IPS-20b (cell line): ENCODE results near the gene LCORL.

Source experiments
- H3K27ac ChIP-seq: one replicate; pipeline ENCODE4 v1.5.1; 2013; ENCODE audit warnings: low read length
- H3K27me3 ChIP-seq: 2 replicates; pipeline ENCODE4 v1.6.1; 2013; ENCODE audit warnings: mild to moderate bottlenecking, low read length, inconsistent platforms; ENCODE audit not compliant: insufficient read depth
- H3K36me3 ChIP-seq: 2 replicates; pipeline ENCODE4 v1.6.1; 2013; ENCODE audit warnings: low read depth, mild to moderate bottlenecking, inconsistent platforms, low read length, moderate library complexity; ENCODE audit not compliant: insufficient read depth
- H3K4me1 ChIP-seq: 2 replicates; pipeline ENCODE4 v1.6.1; 2013; ENCODE audit warnings: mild to moderate bottlenecking, control low read depth, inconsistent platforms, low read length, moderate library complexity; ENCODE audit not compliant: insufficient read depth
- H3K4me3 ChIP-seq: 2 replicates; pipeline ENCODE4 v1.5.1; 2013; ENCODE audit warnings: mild to moderate bottlenecking, low read length, inconsistent platforms
- H3K9ac ChIP-seq: 2 replicates; pipeline ENCODE4 v1.6.1; 2013; ENCODE audit warnings: low read depth, mild to moderate bottlenecking, inconsistent platforms, low read length, moderate library complexity
- H3K9me3 ChIP-seq: 2 replicates; pipeline ENCODE4 v1.6.1; 2013; ENCODE audit warnings: mild to moderate bottlenecking, low read depth, low read length, inconsistent platforms; ENCODE audit not compliant: insufficient read depth

LCORL gene

DNA sequence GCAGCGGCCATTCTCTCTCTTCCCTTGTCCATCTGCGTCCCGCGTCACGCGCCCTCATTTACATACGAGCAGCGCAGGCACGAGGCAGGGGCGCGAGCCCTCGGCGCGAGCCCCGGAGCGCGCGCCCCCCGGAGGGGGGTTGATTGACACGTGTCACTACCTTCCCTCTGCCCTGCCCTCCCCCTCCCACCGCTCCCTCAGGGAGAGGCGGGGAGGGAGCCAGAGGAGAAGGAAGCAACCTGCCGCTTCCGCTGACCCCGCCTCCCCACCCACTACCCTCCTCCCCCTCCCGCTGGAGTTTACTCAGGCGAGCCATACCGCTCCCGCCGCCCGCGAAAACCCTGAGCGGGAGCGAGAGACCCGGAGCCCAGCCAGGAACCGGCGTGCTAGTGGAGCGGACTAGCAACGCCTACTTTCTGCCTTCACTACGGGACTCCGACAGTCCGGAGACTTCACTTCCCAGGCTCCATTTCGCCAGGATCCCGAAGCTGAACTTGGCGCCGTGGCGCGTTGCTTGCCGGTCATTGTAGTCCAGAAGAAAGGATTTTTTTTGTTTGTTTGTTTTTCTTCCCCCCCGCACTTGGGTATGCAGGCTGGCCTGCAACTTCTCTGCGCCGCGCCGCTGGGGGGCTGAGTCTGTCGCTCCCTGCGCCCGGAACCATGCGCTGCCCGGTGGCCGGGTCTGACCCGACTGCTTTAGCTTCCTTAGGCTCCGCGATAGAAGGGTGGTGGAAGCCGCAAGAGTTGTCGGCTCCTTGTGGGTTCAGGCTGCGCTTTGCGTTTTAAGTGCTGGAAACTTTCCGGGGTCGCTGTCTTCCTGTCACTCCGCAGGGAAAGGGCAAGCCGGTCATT is at the start of gene LCORL:
Gene LCORL, minus strand, starts transcription at position 36 of the 852 bp plus-strand sequence. Its CDS starts 4 bp downstream, at position 32.
- Histone ChIP-seq H3K9me3 (no peaks in the 10 kb centered on the region), H3K4me3 (peak within 1 kb of the TSS; percentile 98), H3K4me1 (peaks cover 4% of the 10 kb centered on the region; the same call in 1 of the 2 replicates), H3K36me3 (no peaks in the 10 kb centered on the region), H3K27me3 (peaks cover 32% of the 10 kb centered on the region), H3K27ac (no peak within 1 kb of the TSS), H3K9ac (peak within 1 kb of the TSS; percentile 78; the same call in 1 of the 2 replicates)

DNA sequence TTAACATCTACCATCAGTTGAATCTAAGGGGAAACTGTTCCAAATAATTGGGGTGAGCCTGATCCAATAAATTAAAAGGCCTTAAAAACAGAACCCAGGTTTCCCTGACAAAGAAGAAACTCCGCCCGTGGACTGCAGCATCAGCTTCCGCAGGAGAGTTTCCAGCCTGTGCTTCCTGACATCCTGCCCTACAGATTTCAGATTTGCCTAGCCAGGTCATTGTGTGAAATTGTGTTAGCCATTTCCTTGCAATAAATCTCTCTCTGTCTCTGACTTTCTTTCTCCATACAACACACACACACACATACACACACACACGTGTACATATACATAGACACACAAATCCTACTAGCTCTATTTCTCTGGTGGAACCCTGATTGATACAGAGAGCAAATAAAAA is 48.3 kb upstream of the LCORL start:
- Histone ChIP-seq H3K4me3 (no peak overlapping the region), H3K27ac (no peak overlapping the region), H3K36me3 (no peaks in the 10 kb centered on the region), H3K4me1 (no peaks in the 10 kb centered on the region), H3K27me3 (no peaks in the 10 kb centered on the region), H3K9ac (no peak overlapping the region), H3K9me3 (no peaks in the 10 kb centered on the region)

- Histone ChIP-seq H3K27me3 (no peaks in the 10 kb centered on the region), H3K9me3 (peaks cover 16% of the 10 kb centered on the region), H3K36me3 (no peaks in the 10 kb centered on the region), H3K4me3 (no peak overlapping the region), H3K27ac (no peak overlapping the region), H3K9ac (no peak overlapping the region), H3K4me1 (no peaks in the 10 kb centered on the region)
Observed at GRCh38 chr4:18067031-18067430, 45.5 kb upstream of the LCORL start.

GRCh38 chr4:18063079-18063478 is 41.5 kb upstream of the LCORL start:
- H3K4me3 ChIP-seq = no peak overlapping the region
- H3K36me3 ChIP-seq = no peaks in the 10 kb centered on the region
- H3K27me3 ChIP-seq = no peaks in the 10 kb centered on the region
- no peaks in the 10 kb centered on the region for H3K4me1 ChIP-seq
- H3K27ac ChIP-seq = no peak overlapping the region
- H3K9me3 ChIP-seq = peaks cover 17% of the 10 kb centered on the region
- no peak overlapping the region for H3K9ac ChIP-seq

DNA sequence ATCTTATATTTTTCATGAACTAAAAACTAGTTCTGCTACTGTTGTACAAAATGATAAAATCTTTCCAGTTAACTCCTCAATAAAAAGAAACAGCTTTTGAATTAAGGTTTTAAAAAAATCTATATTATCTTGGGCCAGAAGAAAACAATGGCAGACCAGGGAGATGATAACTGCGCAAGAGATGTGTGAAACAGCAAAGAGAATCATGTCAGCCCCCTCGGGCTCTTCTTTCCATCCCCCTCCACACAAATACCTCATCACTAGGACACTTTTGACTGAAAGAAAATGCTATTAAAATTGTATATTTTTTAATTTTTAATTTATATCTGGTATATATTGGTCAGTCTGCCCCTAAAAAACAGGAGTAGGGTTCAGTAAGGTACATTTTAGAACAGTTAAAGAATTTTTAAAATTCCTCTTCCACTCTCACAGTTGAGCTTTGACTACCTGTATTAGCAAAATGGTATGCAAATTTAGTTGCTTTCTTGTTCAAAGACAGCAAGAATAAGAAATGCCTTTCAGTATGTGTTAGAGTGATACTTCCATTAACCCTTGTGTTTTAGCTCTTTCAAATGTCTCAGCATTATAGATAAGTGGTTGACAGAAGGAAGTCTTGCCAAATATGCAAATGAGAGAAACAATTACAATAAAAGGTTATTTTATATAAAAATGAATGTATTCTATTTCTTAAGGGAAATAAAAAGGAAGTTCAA is 36.4 kb upstream of the LCORL start:
- Histone ChIP-seq H3K4me3 (no peak overlapping the region), H3K4me1 (no peaks in the 10 kb centered on the region), H3K9ac (no peak overlapping the region), H3K36me3 (no peaks in the 10 kb centered on the region), H3K9me3 (peaks cover 9% of the 10 kb centered on the region), H3K27ac (no peak overlapping the region), H3K27me3 (no peaks in the 10 kb centered on the region)

DNA sequence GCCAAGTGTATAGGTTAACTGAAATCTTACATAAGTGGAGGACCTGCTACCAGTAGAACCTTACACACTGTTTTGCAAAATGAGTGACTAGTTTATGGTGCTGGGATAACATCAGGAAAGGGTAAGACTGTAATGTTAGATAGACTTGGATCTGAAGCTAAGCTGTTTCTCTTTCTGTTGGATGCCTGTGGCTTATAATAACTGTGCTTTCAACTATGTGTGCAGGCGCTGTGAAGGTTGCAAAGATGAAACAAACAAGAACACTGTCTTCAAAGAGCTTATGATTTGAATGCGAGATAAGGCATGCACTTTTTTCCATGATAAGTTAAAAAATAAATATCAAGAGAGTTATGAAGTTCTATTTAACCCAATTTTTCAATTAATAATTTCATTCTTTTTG is 34.5 kb upstream of the LCORL start:
- Histone ChIP-seq H3K36me3 (no peaks in the 10 kb centered on the region), H3K27ac (no peak overlapping the region), H3K27me3 (no peaks in the 10 kb centered on the region), H3K4me1 (no peaks in the 10 kb centered on the region), H3K9me3 (no peaks in the 10 kb centered on the region), H3K9ac (no peak overlapping the region), H3K4me3 (no peak overlapping the region)

- Histone ChIP-seq H3K36me3 (no peaks in the 10 kb centered on the region), H3K9me3 (no peaks in the 10 kb centered on the region), H3K9ac (no peak overlapping the region), H3K27ac (no peak overlapping the region), H3K27me3 (no peaks in the 10 kb centered on the region), H3K4me3 (no peak overlapping the region), H3K4me1 (no peaks in the 10 kb centered on the region)
Observed at GRCh38 chr4:18052158-18052557, 30.6 kb upstream of the LCORL start.

GRCh38 chr4:18051281-18051680 is 29.7 kb upstream of the LCORL start:
- Histone ChIP-seq H3K9ac (no peak overlapping the region), H3K4me3 (no peak overlapping the region), H3K9me3 (no peaks in the 10 kb centered on the region)

GRCh38 chr4:18050448-18050847 is 28.9 kb upstream of the LCORL start:
- no peak overlapping the region for H3K4me3 ChIP-seq
- no peaks in the 10 kb centered on the region for H3K9me3 ChIP-seq
- H3K4me1 ChIP-seq = no peaks in the 10 kb centered on the region
- no peak overlapping the region for H3K27ac ChIP-seq
- H3K36me3 ChIP-seq = no peaks in the 10 kb centered on the region
- no peak overlapping the region for H3K9ac ChIP-seq
- no peaks in the 10 kb centered on the region for H3K27me3 ChIP-seq

More at GRCh38 chr4:18051281-18051680, 29.7 kb upstream of the LCORL start:
- Histone ChIP-seq H3K36me3 (no peaks in the 10 kb centered on the region), H3K4me1 (no peaks in the 10 kb centered on the region), H3K27me3 (no peaks in the 10 kb centered on the region), H3K27ac (no peak overlapping the region)

- Histone ChIP-seq H3K4me1 (no peaks in the 10 kb centered on the region), H3K27me3 (no peaks in the 10 kb centered on the region), H3K9me3 (no peaks in the 10 kb centered on the region), H3K27ac (no peak overlapping the region), H3K9ac (no peak overlapping the region), H3K4me3 (no peak overlapping the region), H3K36me3 (no peaks in the 10 kb centered on the region)
Observed at GRCh38 chr4:18049446-18049845, 27.9 kb upstream of the LCORL start.

- Histone ChIP-seq H3K9ac (no peak overlapping the region), H3K9me3 (no peaks in the 10 kb centered on the region), H3K4me1 (no peaks in the 10 kb centered on the region), H3K27me3 (no peaks in the 10 kb centered on the region), H3K36me3 (no peaks in the 10 kb centered on the region), H3K4me3 (no peak overlapping the region), H3K27ac (no peak overlapping the region)
Observed at GRCh38 chr4:18042754-18043153, 21.2 kb upstream of the LCORL start.

GRCh38 chr4:18042012-18042411 is 20.5 kb upstream of the LCORL start:
- Histone ChIP-seq H3K27me3 (no peaks in the 10 kb centered on the region), H3K9me3 (no peaks in the 10 kb centered on the region), H3K27ac (no peak overlapping the region), H3K4me1 (no peaks in the 10 kb centered on the region), H3K36me3 (no peaks in the 10 kb centered on the region), H3K9ac (no peak overlapping the region), H3K4me3 (no peak overlapping the region)
